K562 (cell line): ENCODE results near the gene VPS4B. TPM values are rescaled to one million over a fixed set of nuclear protein-coding genes. Genes with fewer than 3 reads are reported as not detected.

Experiments
- ATAC-seq: fragments of 200-7000 bp; cut with Tn5 transposase; 3 replicates; pipeline ENCODE4 v1.9.1; 2020; ENCODE audit warnings: moderate library complexity
- BruUV-seq: library from RNA; stranded (reverse); fragments of 400-500 nt; replicated peaks from 2 replicates; lab custom pipeline; 2021; lab: Mats Ljungman, UMichigan
- CTCF ChIA-PET: fragments of 300-600 bp; formaldehyde crosslinking; extraction: SDS; loops from one replicate; lab custom pipeline; 2021; ENCODE audit warnings: low intra/inter-chr PET ratio; lab: Yijun Ruan, JAX
- POLR2A ChIA-PET: fragments of 300-600, 350-650 bp; sonication (Branson Sonifier 250); formaldehyde crosslinking; extraction: SDS; loops from one replicate; lab custom pipeline; 2021; ENCODE audit warnings: antibody characterized with exemption, inconsistent platforms; lab: Yijun Ruan, JAX
- DNase-seq, 4 experiments: peaks; one replicate each; pipeline versions ENCODE4 v3.0.0 to v3.0.0-alpha.2; 2011 to 2018; ENCODE audit warnings: low spot score in 3 of 4, mixed read lengths in 3 of 4; ENCODE audit errors: extremely low read depth in 1 of 4
- FAIRE-seq: peaks from 2 replicates; lab custom pipeline; 2011; peaks lifted over from hg19 to GRCh38; lab: Jason Lieb, UNC
- H2AFZ ChIP-seq: 2 replicates; pipeline ENCODE4 v1.6.0; 2011; ENCODE audit warnings: low read depth, low read length, control low read depth, inconsistent platforms
- H3K27ac ChIP-seq: fragments of 200-600 bp; 3 replicates; pipeline ENCODE4 v1.8.0; 2011; ENCODE audit warnings: low read depth, mild to moderate bottlenecking, control low read depth, inconsistent platforms, low read length, moderate library complexity, mixed read lengths; ENCODE audit errors: extremely low read depth
- H3K27me3 ChIP-seq, 2 experiments: fragments of 300-600 bp in 1 of 2; 2 replicates in 1 of 2; 3 replicates in 1 of 2; pipeline versions ENCODE4 v1.6.0 to v1.8.0; 2011; ENCODE audit warnings: inconsistent platforms in 2 of 2, low read length in 2 of 2, mild to moderate bottlenecking in 1 of 2, mixed read lengths in 1 of 2, moderate library complexity in 1 of 2; ENCODE audit not compliant: control insufficient read depth in 2 of 2, insufficient read depth in 2 of 2
- H3K36me3 ChIP-seq: fragments of 300-600 bp; 3 replicates; pipeline ENCODE4 v1.8.0; 2011; ENCODE audit warnings: mild to moderate bottlenecking, low read length, inconsistent platforms; ENCODE audit not compliant: control insufficient read depth, insufficient read depth
- H3K4me1 ChIP-seq, 2 experiments: fragments of 200-600 bp in 1 of 2; replicated peaks in 1 of 2; 2 replicates in 1 of 2; 3 replicates in 1 of 2; pipeline versions ENCODE4 v1.5.1 to v1.8.0; 2011; ENCODE audit warnings: inconsistent platforms in 2 of 2, low read length in 2 of 2, mild to moderate bottlenecking in 1 of 2, mixed read lengths in 1 of 2, moderate library complexity in 1 of 2; ENCODE audit not compliant: control insufficient read depth in 2 of 2, insufficient read depth in 2 of 2
- H3K4me2 ChIP-seq: 2 replicates; pipeline ENCODE4 v1.6.1; 2011; ENCODE audit warnings: low read length, control low read depth, inconsistent platforms, mixed read lengths; ENCODE audit not compliant: insufficient read depth
- H3K4me3 ChIP-seq: fragments of 200-600 bp; sonication (generic), shearing (Covaris generic); 2 replicates; pipeline ENCODE4 v1.5.1; 2016; ENCODE audit warnings: control low read depth, inconsistent platforms
- H3K79me2 ChIP-seq: fragments of 200-600 bp; 3 replicates; pipeline ENCODE4 v1.8.0; 2011; ENCODE audit warnings: low read length, inconsistent platforms; ENCODE audit not compliant: control insufficient read depth, insufficient read depth
- H3K9ac ChIP-seq, 2 experiments: 2 replicates each; pipeline versions ENCODE4 v1.6.0 to v1.6.1; 2011; ENCODE audit warnings: low read depth in 2 of 2, low read length in 2 of 2, control low read depth in 1 of 2, inconsistent platforms in 1 of 2, mild to moderate bottlenecking in 1 of 2, mixed read lengths in 1 of 2; ENCODE audit not compliant: insufficient read depth in 1 of 2
- H3K9me1 ChIP-seq: one replicate; pipeline ENCODE4 v1.6.0; 2011; ENCODE audit warnings: inconsistent platforms, mild to moderate bottlenecking, low read length, moderate library complexity; ENCODE audit not compliant: control insufficient read depth, insufficient read depth
- H3K9me3 ChIP-seq: replicated peaks from 2 replicates; pipeline ENCODE4 v1.5.1; 2011; ENCODE audit warnings: low read depth, low read length, inconsistent platforms; ENCODE audit not compliant: control insufficient read depth, insufficient read depth
- H4K20me1 ChIP-seq: replicated peaks from 2 replicates; pipeline ENCODE4 v1.6.1; 2011; ENCODE audit warnings: low read length, inconsistent platforms, mixed read lengths; ENCODE audit not compliant: control insufficient read depth, insufficient read depth
- CAMTA2 ChIP-seq: fragments of 250-450 bp; sonication (Bioruptor Pico); conservative IDR thresholded peaks from 2 replicates; pipeline ENCODE4 v1.5.1; 2022
- CBX1 ChIP-seq: sonication (generic); IDR thresholded peaks from 2 replicates; pipeline ENCODE4 v1.6.1; 2016; ENCODE audit warnings: antibody characterized with exemption, low read depth, mild to moderate bottlenecking
- EHMT2 ChIP-seq: fragments of 450-650 bp; IDR thresholded peaks from 2 replicates; pipeline ENCODE4 v1.6.1; 2018; ENCODE audit warnings: antibody characterized with exemption
- GTF2E2 ChIP-seq: fragments of 200-800 bp; sonication (Bioruptor generic); IDR thresholded peaks from 2 replicates; pipeline ENCODE4 v1.6.1; 2016; ENCODE audit warnings: missing genetic modification characterization, missing compliant biosample characterization
- NFATC3 ChIP-seq: fragments of 450-650 bp; IDR thresholded peaks from 2 replicates; pipeline ENCODE4 v1.6.1; 2017; ENCODE audit warnings: mild to moderate bottlenecking
- TRIM24 ChIP-seq, 2 experiments: fragments of 450-650 bp; IDR thresholded peaks; 2 replicates each; pipeline ENCODE4 v1.6.1; 2016
- ZEB2 ChIP-seq: fragments of 450-650 bp; IDR thresholded peaks from 2 replicates; pipeline ENCODE4 v1.6.1; 2016
- ZFP30 ChIP-seq: fragments of 250-450 bp; sonication (Bioruptor Pico); IDR thresholded peaks from 2 replicates; pipeline ENCODE4 v1.8.0; 2022; ENCODE audit warnings: moderate library complexity, mild to moderate bottlenecking, inconsistent platforms, borderline replicate concordance
- ZNF280A ChIP-seq: fragments of 450-650 bp; IDR thresholded peaks from 2 replicates; pipeline ENCODE4 v1.6.1; 2018; ENCODE audit warnings: mild to moderate bottlenecking, low read depth; ENCODE audit not compliant: partially characterized antibody
- ZNF695 ChIP-seq: fragments of 450-650 bp; formaldehyde crosslinking; IDR thresholded peaks from 2 replicates; pipeline ENCODE4 v1.4.0; 2020; ENCODE audit warnings: mild to moderate bottlenecking, moderate library complexity
- WGBS: fragments of 100-300 bp; shearing (Covaris generic); methylation state at CpG from one replicate; pipeline ENCODE4 v1.1.6; 2016; ENCODE audit warnings: low coverage, mixed read lengths; ENCODE audit not compliant: insufficient coverage; ENCODE audit errors: missing lambda C conversion rate; 5-methylcytosine and 5-hydroxymethylcytosine counted together
- in situ Hi-C: fragments of 300-500 bp; cut with MboI; formaldehyde crosslinking; loops from 4 replicates; pipeline ENCODE4 v1.15.0; 2018; ENCODE audit warnings: inconsistent platforms, mixed read lengths
- intact Hi-C: fragments of 100-400 bp; cut with micrococcal nuclease; formaldehyde crosslinking; loops from 2 replicates; pipeline ENCODE4 v1.14.2; 2022
- polyA plus RNA-seq, 8 experiments: library from polyadenylated mRNA; depleted of rRNA in 4 of 8; stranded (reverse) in 5 of 8; unstranded in 3 of 8; fragments of >200 nt; fragmentation: Nextera tagmentation in 2 of 8; fragmentation: Illumina TruSeq in 1 of 8; extraction: Ambion mirVana in 2 of 8; extraction: Trizol in 1 of 8; gene quantifications; 2 replicates each; pipeline versions ENCODE4 v1.2.1 to v1.2.3, GENCODE V29; 2011 to 2014; ENCODE audit warnings: inconsistent platforms in 1 of 8, missing spikeins in 1 of 8
- total RNA-seq, 7 experiments: library from RNA; depleted of rRNA in 6 of 7; stranded (reverse); fragments of >200 nt in 6 of 7; fragmentation: Illumina TruSeq in 2 of 7; extraction: Trizol in 2 of 7; gene quantifications; 2 replicates each; pipeline versions ENCODE4 v1.2.1 to v1.2.3, GENCODE V29; 2011 to 2021; ENCODE audit warnings: low replicate concordance in 1 of 7
- TF ChIP-seq, protein P1 (sequence below): sonication (generic); formaldehyde crosslinking; IDR thresholded peaks from 2 replicates; pipeline ENCODE4 v1.8.1; 2022; ENCODE audit warnings: missing genetic modification reagents
- TF ChIP-seq, protein P2 (sequence below): fragments of 450-650 bp; formaldehyde crosslinking; IDR thresholded peaks from 2 replicates; pipeline ENCODE4 v1.4.0; 2020; ENCODE audit warnings: mild to moderate bottlenecking, mixed read lengths
- TF ChIP-seq, protein P3 (sequence below): fragments of 250-450 bp; sonication (Bioruptor Pico); IDR thresholded peaks from 2 replicates; pipeline ENCODE4 v1.4.0; 2020; ENCODE audit warnings: mild to moderate bottlenecking, moderate library complexity, borderline replicate concordance
- TF ChIP-seq, protein P4 (sequence below): sonication (generic); formaldehyde crosslinking; IDR thresholded peaks from 2 replicates; pipeline ENCODE4 v1.8.0; 2022; ENCODE audit warnings: missing genetic modification reagents, mild to moderate bottlenecking, borderline replicate concordance

The VPS4B gene
- total and polyA plus RNA-seq, 9 of the 15 experiments (the other 6 are each of a cell fraction or from before 2014, with no cell fraction given): 7.3 to 16.4 (median 10.4) TPM

DNA sequence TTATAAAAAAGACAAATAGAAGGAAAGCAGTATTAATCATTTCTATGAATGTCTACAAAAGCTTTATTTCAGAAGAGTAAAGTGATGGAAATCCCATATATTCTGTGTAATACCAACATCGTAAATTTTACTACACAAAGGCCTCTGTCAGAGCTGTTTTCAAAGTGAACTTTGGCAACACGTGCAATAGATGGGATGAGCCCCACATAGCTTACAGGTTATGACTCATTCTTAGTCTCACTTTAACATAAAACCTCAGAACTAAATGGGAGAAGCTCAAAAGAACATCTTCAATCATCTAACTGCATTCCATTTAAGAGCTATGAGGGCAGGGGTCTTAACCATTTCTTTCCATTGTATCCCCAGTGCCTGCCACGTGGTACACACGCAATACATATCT is 11.5 kb downstream of the VPS4B start (continued):
- TF ChIP-seq CAMTA2 (CRISPR knock-in tag): no peak

DNA sequence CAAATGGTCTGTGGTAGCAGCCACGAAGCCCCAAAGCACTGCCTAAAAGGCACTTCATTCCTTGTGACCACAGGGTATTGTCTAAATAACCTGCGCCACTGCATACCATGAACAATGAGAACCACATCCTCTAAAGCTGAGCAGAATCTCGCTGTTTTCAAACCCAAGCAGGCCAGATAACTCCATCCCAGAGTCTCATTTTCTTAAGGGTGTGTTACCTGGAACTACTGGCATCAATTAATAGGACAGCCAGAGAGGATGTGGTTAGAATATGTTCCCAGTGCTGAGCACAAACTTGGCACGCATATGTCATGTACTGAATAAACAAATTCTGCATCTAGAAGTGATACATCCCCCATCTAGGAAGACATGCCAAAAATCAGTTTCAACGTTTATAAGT is 13.0 kb downstream of the VPS4B start:
- Histone ChIP-seq H3K9ac (no peak overlapping the region), H3K27me3 (no peaks in the 10 kb centered on the region), H2AFZ (no peak overlapping the region), H3K79me2 (peaks cover 12% of the 10 kb centered on the region; the same call in 2 of the 3 replicates), H3K4me2 (no peak overlapping the region), H3K27ac (no peak overlapping the region), H3K36me3 (peaks cover 49% of the 10 kb centered on the region; the same call in 2 of the 3 replicates), H3K4me3 (no peak overlapping the region), H3K4me1 (no peaks in the 10 kb centered on the region), H3K9me1 (no peaks in the 10 kb centered on the region), H3K9me3 (no peaks in the 10 kb centered on the region), H4K20me1 (no peaks in the 10 kb centered on the region; the same call in 1 of the 2 replicates)
- WGBS: 87% methylated on average over 5 of the region's 5 CpGs
- DNase-seq: no peak
- FAIRE-seq: no peak
- intact Hi-C loops (no loop called here), in situ Hi-C loops (no loop called here)
- no TSS peak for BruUV-seq
- ChIA-PET CTCF (no interaction called here), POLR2A (interaction anchor here (0.8 kb wide), 1 partner anchor 14 kb away, joined by 3 read pairs; no protein-coding TSS in a partner anchor)
- ATAC-seq: no peak
- TF ChIP-seq, protein P1, sequence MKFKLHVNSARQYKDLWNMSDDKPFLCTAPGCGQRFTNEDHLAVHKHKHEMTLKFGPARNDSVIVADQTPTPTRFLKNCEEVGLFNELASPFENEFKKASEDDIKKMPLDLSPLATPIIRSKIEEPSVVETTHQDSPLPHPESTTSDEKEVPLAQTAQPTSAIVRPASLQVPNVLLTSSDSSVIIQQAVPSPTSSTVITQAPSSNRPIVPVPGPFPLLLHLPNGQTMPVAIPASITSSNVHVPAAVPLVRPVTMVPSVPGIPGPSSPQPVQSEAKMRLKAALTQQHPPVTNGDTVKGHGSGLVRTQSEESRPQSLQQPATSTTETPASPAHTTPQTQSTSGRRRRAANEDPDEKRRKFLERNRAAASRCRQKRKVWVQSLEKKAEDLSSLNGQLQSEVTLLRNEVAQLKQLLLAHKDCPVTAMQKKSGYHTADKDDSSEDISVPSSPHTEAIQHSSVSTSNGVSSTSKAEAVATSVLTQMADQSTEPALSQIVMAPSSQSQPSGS (CRISPR knock-in tag): no peak
- TF ChIP-seq ZEB2 (no peak), ZNF695 (no peak), ZFP30 (no peak), ZNF280A (no peak), NFATC3 (no peak), TRIM24 (IDR thresholded peaks at IDR 0.05) (no peak), GTF2E2 (tag) (no peak), CBX1 (no peak), EHMT2 (no peak)
- TF ChIP-seq, protein P2, sequence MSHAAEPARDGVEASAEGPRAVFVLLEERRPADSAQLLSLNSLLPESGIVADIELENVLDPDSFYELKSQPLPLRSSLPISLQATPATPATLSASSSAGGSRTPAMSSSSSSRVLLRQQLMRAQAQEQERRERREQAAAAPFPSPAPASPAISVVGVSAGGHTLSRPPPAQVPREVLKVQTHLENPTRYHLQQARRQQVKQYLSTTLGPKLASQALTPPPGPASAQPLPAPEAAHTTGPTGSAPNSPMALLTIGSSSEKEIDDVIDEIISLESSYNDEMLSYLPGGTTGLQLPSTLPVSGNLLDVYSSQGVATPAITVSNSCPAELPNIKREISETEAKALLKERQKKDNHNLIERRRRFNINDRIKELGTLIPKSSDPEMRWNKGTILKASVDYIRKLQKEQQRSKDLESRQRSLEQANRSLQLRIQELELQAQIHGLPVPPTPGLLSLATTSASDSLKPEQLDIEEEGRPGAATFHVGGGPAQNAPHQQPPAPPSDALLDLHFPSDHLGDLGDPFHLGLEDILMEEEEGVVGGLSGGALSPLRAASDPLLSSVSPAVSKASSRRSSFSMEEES: no peak
- TF ChIP-seq, protein P3, sequence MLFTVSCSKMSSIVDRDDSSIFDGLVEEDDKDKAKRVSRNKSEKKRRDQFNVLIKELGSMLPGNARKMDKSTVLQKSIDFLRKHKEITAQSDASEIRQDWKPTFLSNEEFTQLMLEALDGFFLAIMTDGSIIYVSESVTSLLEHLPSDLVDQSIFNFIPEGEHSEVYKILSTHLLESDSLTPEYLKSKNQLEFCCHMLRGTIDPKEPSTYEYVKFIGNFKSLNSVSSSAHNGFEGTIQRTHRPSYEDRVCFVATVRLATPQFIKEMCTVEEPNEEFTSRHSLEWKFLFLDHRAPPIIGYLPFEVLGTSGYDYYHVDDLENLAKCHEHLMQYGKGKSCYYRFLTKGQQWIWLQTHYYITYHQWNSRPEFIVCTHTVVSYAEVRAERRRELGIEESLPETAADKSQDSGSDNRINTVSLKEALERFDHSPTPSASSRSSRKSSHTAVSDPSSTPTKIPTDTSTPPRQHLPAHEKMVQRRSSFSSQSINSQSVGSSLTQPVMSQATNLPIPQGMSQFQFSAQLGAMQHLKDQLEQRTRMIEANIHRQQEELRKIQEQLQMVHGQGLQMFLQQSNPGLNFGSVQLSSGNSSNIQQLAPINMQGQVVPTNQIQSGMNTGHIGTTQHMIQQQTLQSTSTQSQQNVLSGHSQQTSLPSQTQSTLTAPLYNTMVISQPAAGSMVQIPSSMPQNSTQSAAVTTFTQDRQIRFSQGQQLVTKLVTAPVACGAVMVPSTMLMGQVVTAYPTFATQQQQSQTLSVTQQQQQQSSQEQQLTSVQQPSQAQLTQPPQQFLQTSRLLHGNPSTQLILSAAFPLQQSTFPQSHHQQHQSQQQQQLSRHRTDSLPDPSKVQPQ: no peak
- TF ChIP-seq, protein P4, sequence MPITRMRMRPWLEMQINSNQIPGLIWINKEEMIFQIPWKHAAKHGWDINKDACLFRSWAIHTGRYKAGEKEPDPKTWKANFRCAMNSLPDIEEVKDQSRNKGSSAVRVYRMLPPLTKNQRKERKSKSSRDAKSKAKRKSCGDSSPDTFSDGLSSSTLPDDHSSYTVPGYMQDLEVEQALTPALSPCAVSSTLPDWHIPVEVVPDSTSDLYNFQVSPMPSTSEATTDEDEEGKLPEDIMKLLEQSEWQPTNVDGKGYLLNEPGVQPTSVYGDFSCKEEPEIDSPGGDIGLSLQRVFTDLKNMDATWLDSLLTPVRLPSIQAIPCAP (CRISPR knock-in tag): no peak
